Epithelial cell of proximal tubule (primary cell): ENCODE results near the gene ZSCAN23. TPM values are rescaled to one million over a fixed set of nuclear protein-coding genes. Genes with fewer than 3 reads are reported as not detected.
"Not testable (repeated sequence)": the region's sequence is repeated elsewhere in the genome, so short reads cannot be mapped to it uniquely, and the experiment has no call there.

Source experiments
- DNase-seq: peaks from one replicate; pipeline ENCODE4 v3.0.0-alpha.2; 2011; ENCODE audit warnings: low read depth
- H3K4me3 ChIP-seq: 2 replicates; pipeline ENCODE4 v1.5.1; 2011; ENCODE audit warnings: low read depth, mild to moderate bottlenecking, low read length
- total RNA-seq: library from RNA; depleted of rRNA; stranded (reverse); fragments of >200 nt; gene quantifications from 2 replicates; pipeline ENCODE4 v1.2.3, GENCODE V29; 2015
- TF ChIP-seq, protein P1 (sequence below): conservative IDR thresholded peaks from 2 replicates; pipeline ENCODE4 v1.5.1; 2012; ENCODE audit warnings: low read depth, mild to moderate bottlenecking, low read length

Gene ZSCAN23
- total RNA-seq, 1 donor from 2014 or later: 2.6 TPM

DNA sequence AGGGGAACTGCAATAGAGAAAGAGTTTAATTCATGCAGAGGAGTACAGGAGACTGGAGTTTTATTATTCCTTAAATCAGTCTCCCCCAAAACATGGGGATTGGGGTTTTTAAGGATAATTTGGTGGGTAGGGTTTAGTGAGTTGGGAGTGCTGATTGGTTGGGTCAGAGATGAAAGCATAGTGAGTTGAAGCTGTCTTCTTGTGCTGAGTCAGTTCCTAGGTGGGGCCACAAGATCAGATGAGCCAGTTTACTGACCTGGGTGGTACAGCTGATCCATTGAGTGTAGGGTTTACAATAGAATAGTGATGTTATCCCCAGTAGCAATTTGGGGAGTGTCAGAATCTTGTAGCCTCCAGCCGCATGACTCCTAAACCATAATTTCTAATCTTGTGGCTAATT is 43.2 kb upstream of the ZSCAN23 start:
- H3K4me3 ChIP-seq: no peak overlapping the region
- TF ChIP-seq, protein P1, sequence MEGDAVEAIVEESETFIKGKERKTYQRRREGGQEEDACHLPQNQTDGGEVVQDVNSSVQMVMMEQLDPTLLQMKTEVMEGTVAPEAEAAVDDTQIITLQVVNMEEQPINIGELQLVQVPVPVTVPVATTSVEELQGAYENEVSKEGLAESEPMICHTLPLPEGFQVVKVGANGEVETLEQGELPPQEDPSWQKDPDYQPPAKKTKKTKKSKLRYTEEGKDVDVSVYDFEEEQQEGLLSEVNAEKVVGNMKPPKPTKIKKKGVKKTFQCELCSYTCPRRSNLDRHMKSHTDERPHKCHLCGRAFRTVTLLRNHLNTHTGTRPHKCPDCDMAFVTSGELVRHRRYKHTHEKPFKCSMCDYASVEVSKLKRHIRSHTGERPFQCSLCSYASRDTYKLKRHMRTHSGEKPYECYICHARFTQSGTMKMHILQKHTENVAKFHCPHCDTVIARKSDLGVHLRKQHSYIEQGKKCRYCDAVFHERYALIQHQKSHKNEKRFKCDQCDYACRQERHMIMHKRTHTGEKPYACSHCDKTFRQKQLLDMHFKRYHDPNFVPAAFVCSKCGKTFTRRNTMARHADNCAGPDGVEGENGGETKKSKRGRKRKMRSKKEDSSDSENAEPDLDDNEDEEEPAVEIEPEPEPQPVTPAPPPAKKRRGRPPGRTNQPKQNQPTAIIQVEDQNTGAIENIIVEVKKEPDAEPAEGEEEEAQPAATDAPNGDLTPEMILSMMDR: no peak
- DNase-seq: no peak

GRCh38 chr6:28485482-28485881 is 42.2 kb upstream of the ZSCAN23 start:
- H3K4me3 ChIP-seq: no peak overlapping the region
- no peak for DNase-seq
- TF ChIP-seq, protein P1: no peak

DNA sequence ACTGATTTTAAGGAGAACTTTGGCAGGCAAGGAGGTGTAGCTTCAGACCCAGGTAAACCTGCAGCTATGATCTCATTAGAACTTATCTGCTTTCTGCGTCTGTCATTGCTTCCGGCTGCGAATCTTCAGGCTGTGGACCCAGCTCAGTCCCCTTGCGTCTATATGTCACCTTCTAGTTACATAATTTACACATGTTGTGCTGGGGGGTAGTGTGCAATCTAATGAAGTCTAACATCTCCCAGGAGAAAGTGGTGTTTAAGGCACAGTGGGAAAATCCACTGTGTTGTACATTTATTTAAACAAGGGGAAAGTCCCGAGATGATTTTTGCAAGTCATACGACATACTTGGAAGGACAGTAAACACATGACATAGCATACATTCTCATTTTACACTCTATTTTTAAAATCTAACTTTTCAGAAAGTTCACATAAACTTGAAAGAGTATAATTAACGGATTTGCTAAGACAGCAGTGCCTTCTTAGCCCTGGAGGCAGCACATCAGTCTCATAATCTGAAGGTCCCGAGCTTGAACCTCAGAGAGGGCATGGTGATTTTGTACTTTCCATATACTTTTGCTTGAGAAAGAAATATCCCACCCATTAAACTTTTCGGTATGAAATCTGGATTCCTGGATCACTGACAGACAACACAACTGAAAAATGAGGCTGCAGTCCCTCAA is 37.1 kb upstream of the ZSCAN23 start:
- TF ChIP-seq, protein P1: no peak
- no peak overlapping the region for H3K4me3 ChIP-seq
- DNase-seq: no peak

DNA sequence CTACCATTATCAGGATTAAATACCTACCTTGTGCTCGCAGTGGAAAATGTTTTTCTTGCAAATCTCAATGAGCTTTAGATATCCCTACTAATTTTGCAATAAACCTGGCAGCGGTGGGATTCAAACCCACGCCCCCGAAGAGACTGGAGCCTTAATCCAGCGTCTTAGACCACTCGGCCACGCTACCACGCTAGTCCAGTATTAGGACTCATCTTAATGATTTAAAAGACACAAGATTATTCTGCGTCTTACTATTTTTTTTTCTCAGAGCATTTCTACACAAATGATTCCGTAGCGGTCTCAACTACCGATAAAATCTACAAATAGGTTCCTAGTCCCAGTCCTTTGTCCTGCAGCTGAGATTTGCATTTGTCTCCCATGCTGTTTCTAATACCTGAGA is 35.2 kb upstream of the ZSCAN23 start:
- H3K4me3 ChIP-seq: no peak overlapping the region

DNA sequence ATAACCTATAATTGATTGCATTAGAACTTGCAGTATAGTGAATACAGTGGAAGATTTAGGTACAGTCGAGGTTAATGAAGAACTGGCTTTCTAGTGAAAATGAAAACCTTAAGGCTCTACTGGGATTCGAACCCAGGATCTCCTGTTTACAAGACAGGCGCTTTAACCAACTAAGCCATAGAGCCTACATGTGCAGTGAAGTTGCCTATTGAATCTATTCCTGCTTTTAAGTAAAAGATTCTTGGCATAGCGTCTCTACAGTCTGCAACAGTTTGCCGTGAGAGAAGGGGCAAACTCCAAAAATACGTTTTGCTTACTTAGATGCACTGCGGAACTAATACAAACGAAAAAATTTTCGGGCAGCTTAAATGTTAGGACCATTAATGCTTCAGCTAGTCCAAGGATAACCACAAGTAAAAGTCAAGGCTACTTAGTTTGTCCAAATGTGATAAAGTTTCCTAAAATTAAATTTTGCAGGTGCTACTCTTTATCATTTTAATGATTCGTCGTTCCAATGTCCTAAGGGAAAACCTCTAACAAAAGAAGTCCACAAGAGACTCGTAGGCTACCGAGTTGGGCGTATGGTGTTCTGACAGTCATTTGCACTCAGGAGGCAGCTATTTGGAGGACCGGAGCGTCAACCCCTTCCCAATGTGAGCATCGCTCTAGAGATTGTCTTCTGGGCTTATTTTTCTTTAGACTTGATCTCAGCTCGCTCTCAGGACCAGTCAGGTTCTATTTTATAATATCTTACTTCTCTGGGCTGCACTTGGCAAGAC is 31.3 kb upstream of the ZSCAN23 start:
- peak overlapping the region; percentile 60 for H3K4me3 ChIP-seq
- peak; percentile 69 for DNase-seq
- TF ChIP-seq, protein P1: no peak

More for the DNA sequence above, 35.2 kb upstream of the ZSCAN23 start:
- DNase-seq: no peak
- TF ChIP-seq, protein P1: no peak

GRCh38 chr6:28469153-28469745 is 26.0 kb upstream of the ZSCAN23 start:
- not testable (repeated sequence) for H3K4me3 ChIP-seq, DNase-seq

- H3K4me3 ChIP-seq: no peak overlapping the region
- DNase-seq: no peak
- TF ChIP-seq, protein P1: no peak
These were observed 24.8 kb upstream of the ZSCAN23 start for GRCh38 chr6:28468056-28468455.
